ENCODE data around the gene C7orf25. TPM values are rescaled to one million over a fixed set of nuclear protein-coding genes. Genes with fewer than 3 reads are reported as not detected.
A peak's percentile ranks its signal among the peaks of the same experiment; 100 is the strongest.

Gene C7orf25
- total and polyA plus RNA-seq, 2 of the 13 experiments (the other 11 are each of a cell fraction or from before 2014, with no cell fraction given), result 0.37 to 1.3 TPM

DNA sequence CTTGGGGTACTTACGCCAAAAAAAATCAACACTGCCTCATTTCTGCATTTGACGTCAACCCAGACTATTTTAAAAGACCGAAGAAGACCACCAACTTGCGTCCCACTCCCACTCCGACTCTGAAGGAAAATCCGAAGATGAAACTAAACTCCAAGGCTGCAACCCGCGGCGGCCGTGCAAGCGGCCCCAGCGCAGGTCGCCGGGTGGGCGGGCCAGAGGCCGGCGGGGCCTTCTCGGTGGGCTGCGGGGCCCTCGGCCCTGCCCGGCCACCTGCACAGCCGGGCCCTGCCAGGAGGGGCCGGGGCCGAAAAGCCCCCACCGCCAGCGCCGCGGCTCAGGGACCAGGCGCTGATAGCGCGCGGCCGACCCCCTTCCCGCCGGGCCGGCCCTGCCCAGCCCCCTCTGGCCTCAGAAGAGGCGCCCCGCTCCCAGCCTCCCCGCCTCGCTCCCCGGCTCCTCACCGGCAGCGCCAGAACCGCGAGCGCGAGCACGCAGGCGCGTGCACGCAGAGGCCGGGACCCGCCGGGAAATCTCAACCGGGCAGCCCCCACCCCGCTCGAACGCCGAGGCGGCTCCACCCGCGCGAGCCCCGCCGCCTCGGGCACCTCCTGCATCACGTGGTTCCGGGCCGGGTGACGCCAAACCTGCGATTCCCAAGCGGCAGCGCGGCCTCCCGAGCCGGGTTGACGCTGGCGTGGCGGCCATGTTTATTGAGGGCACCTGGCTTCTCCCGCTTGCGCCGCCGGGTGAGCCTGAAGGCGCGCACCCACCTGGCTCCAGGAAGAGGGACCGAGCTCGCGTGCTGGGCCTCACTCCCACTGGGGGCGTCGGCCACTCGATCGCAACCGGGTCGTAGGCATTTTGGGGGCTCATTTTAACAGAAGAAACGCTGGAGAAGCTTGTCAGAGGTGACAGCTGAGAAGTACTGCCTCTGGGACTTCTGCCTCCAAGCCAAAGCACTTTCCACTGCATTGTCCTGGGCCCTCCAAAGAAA, at the start of gene C7orf25 (continued):
- no peak for TF ChIP-seq EP300 (IDR thresholded peaks at IDR 0.05; ENCODE audit: low read depth in 2 of 2, low read length in 2 of 2)
- peak; percentile 46; the same call in 1 of the 2 replicates for TF ChIP-seq EP300 (CRISPR knock-in tag; IDR thresholded peaks at IDR 0.05; ENCODE audit: borderline replicate concordance)
- 0 out of 2 replicates have a peak, but pooled peaks have one; percentile 31 for TF ChIP-seq CHD2 (IDR thresholded peaks at IDR 0.05; ENCODE audit: low read depth, low read length)
- peak; percentile 54 for TF ChIP-seq MED8 (CRISPR knock-in tag; IDR thresholded peaks at IDR 0.05; ENCODE audit: insufficient replicate concordance)
- peak; percentile 50; the same call in 1 of the 2 replicates for TF ChIP-seq ZNF329 (CRISPR knock-in tag; IDR thresholded peaks at IDR 0.05; ENCODE audit: low read depth)
- TF ChIP-seq KDM1A (CRISPR knock-in tag; IDR thresholded peaks at IDR 0.05), result no peak
- TF ChIP-seq SRF (IDR thresholded peaks at IDR 0.05; ENCODE audit: low read depth, low read length), result no peak
- no peak for TF ChIP-seq RBAK (CRISPR knock-in tag; IDR thresholded peaks at IDR 0.05)
- no peak for TF ChIP-seq NR3C1 (CRISPR knock-in tag; IDR thresholded peaks at IDR 0.05)
- TF ChIP-seq SP2 (CRISPR knock-in tag; IDR thresholded peaks at IDR 0.05), result peak; percentile 63
- TF ChIP-seq, protein P1, sequence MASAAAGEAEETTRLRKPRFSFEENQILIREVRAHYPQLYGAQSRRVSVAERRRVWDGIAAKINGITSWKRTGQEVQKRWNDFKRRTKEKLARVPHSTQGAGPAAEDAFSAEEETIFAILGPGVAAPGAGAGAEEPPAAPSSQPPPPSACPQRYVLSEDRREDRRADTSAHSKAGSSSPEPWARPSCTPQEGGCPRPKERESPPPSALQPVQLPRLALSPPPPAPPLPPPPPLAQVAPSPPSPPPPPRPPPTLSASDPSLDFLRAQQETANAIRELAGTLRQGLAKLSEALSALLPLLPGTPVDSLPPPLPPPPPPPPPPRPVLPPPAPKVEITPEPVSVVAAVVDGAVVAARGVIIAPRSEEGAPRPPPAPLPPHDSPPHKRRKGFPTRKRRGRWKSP (CRISPR knock-in tag; IDR thresholded peaks at IDR 0.05), result peak; percentile 95
- TF ChIP-seq ZMYM4 (CRISPR knock-in tag; IDR thresholded peaks at IDR 0.05), result peak; percentile 90
- TF ChIP-seq ZNF570 (CRISPR knock-in tag; IDR thresholded peaks at IDR 0.05; ENCODE audit: borderline replicate concordance), result no peak
- TF ChIP-seq NFE2L1 (CRISPR knock-in tag; IDR thresholded peaks at IDR 0.05; ENCODE audit: borderline replicate concordance), result peak; percentile 83; the same call in 1 of the 2 replicates
- peak; percentile 90 for TF ChIP-seq ZNF232 (CRISPR knock-in tag; IDR thresholded peaks at IDR 0.05; ENCODE audit: borderline replicate concordance)
- TF ChIP-seq CBX5 (CRISPR knock-in tag; IDR thresholded peaks at IDR 0.05; ENCODE audit: borderline replicate concordance), result no peak; the same call in 1 of the 2 replicates
- peak; percentile 54; the same call in 1 of the 2 replicates for TF ChIP-seq ZBTB42 (CRISPR knock-in tag; IDR thresholded peaks at IDR 0.05)
- peak; percentile 89 for TF ChIP-seq ZNF605 (CRISPR knock-in tag; IDR thresholded peaks at IDR 0.05)
- no peak; the same call in 1 of the 2 replicates for TF ChIP-seq BRCA1 (CRISPR knock-in tag; IDR thresholded peaks at IDR 0.05)
- 0 out of 2 replicates have a peak, but pooled peaks have one; percentile 37 for TF ChIP-seq ZNF878 (CRISPR knock-in tag; IDR thresholded peaks at IDR 0.05)
- TF ChIP-seq ZNF143 (CRISPR knock-in tag; IDR thresholded peaks at IDR 0.05), result peak; percentile 83
- no peak for TF ChIP-seq ZKSCAN5 (CRISPR knock-in tag; IDR thresholded peaks at IDR 0.05)
- TF ChIP-seq ASH2L (IDR thresholded peaks at IDR 0.05; ENCODE audit: insufficient read length, low read depth, low read length), result peak; percentile 77
- no peak for TF ChIP-seq NR2F6 (IDR thresholded peaks at IDR 0.05)
- TF ChIP-seq NR2F6 (CRISPR knock-in tag; IDR thresholded peaks at IDR 0.05), result no peak; the same call in 1 of the 2 replicates
- TF ChIP-seq ZNF34 (CRISPR knock-in tag; IDR thresholded peaks at IDR 0.05; ENCODE audit: borderline replicate concordance), result peak; percentile 61; the same call in 1 of the 2 replicates
- TF ChIP-seq ZNF879 (CRISPR knock-in tag; IDR thresholded peaks at IDR 0.05), result no peak
- TF ChIP-seq NKX3-1 (CRISPR knock-in tag; IDR thresholded peaks at IDR 0.05), result peak; percentile 83
- TF ChIP-seq ZFP90 (CRISPR knock-in tag; IDR thresholded peaks at IDR 0.05; ENCODE audit: borderline replicate concordance), result peak; percentile 89; the same call in 1 of the 2 replicates
